ENCODE results near the gene DEPP1.

- TF ChIP-seq CEBPB (IDR thresholded peaks at IDR 0.05; ENCODE audit: low read depth) (no peak), SP1 (IDR thresholded peaks at IDR 0.05; ENCODE audit: low read depth) (no peak), MAX (IDR thresholded peaks at IDR 0.05) (no peak), POLR2A (IDR thresholded peaks at IDR 0.05; ENCODE audit: borderline replicate concordance, extremely low read depth, insufficient read depth, insufficient read length) (no peak), POLR2AphosphoS5 (IDR thresholded peaks at IDR 0.05; ENCODE audit: low read depth, low read length) (no peak), RAD21 (IDR thresholded peaks at IDR 0.05; ENCODE audit: low read depth) (no peak), EZH2 (IDR thresholded peaks at IDR 0.05) (no peak), CBX3 (IDR thresholded peaks at IDR 0.05; ENCODE audit: low read depth) (no peak), TCF7L2 (IDR thresholded peaks at IDR 0.05; ENCODE audit: borderline replicate concordance, extremely low read depth, insufficient read depth, insufficient read length) (no peak), EZH2phosphoT487 (IDR thresholded peaks at IDR 0.05; ENCODE audit: borderline replicate concordance) (no peak)
- TF ChIP-seq, protein P1, sequence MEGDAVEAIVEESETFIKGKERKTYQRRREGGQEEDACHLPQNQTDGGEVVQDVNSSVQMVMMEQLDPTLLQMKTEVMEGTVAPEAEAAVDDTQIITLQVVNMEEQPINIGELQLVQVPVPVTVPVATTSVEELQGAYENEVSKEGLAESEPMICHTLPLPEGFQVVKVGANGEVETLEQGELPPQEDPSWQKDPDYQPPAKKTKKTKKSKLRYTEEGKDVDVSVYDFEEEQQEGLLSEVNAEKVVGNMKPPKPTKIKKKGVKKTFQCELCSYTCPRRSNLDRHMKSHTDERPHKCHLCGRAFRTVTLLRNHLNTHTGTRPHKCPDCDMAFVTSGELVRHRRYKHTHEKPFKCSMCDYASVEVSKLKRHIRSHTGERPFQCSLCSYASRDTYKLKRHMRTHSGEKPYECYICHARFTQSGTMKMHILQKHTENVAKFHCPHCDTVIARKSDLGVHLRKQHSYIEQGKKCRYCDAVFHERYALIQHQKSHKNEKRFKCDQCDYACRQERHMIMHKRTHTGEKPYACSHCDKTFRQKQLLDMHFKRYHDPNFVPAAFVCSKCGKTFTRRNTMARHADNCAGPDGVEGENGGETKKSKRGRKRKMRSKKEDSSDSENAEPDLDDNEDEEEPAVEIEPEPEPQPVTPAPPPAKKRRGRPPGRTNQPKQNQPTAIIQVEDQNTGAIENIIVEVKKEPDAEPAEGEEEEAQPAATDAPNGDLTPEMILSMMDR (IDR thresholded peaks at IDR 0.05 in 2 of 3, conservative IDR thresholded peaks at IDR 0.05 in 1 of 3; ENCODE audit: borderline replicate concordance in 1 of 3, insufficient read depth in 1 of 3, low read depth in 2 of 3, low read length in 2 of 3) = no peak
- TF ChIP-seq, protein P2, sequence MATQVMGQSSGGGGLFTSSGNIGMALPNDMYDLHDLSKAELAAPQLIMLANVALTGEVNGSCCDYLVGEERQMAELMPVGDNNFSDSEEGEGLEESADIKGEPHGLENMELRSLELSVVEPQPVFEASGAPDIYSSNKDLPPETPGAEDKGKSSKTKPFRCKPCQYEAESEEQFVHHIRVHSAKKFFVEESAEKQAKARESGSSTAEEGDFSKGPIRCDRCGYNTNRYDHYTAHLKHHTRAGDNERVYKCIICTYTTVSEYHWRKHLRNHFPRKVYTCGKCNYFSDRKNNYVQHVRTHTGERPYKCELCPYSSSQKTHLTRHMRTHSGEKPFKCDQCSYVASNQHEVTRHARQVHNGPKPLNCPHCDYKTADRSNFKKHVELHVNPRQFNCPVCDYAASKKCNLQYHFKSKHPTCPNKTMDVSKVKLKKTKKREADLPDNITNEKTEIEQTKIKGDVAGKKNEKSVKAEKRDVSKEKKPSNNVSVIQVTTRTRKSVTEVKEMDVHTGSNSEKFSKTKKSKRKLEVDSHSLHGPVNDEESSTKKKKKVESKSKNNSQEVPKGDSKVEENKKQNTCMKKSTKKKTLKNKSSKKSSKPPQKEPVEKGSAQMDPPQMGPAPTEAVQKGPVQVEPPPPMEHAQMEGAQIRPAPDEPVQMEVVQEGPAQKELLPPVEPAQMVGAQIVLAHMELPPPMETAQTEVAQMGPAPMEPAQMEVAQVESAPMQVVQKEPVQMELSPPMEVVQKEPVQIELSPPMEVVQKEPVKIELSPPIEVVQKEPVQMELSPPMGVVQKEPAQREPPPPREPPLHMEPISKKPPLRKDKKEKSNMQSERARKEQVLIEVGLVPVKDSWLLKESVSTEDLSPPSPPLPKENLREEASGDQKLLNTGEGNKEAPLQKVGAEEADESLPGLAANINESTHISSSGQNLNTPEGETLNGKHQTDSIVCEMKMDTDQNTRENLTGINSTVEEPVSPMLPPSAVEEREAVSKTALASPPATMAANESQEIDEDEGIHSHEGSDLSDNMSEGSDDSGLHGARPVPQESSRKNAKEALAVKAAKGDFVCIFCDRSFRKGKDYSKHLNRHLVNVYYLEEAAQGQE (IDR thresholded peaks at IDR 0.05; ENCODE audit: low read depth) = no peak
Observed at GRCh38 chr10:44935201-44935965, 43.2 kb downstream of the DEPP1 start.
